H1 (cell line): ENCODE results near the gene MXI1. TPM values are rescaled to one million over a fixed set of nuclear protein-coding genes. Genes with fewer than 3 reads are reported as not detected.

Source experiments
- CBX8 ChIP-seq: fragments of 300-800, 300-1000 bp; sonication (generic); IDR thresholded peaks from 2 replicates; pipeline ENCODE4 v1.7.1; 2016; ENCODE audit warnings: low read depth, low read length, borderline replicate concordance
- CHD1 ChIP-seq: IDR thresholded peaks from 2 replicates; pipeline ENCODE4 v1.6.1; 2012; ENCODE audit warnings: low read depth, low read length, improper control_type of control experiment
- CHD2 ChIP-seq: IDR thresholded peaks from 2 replicates; pipeline ENCODE4 v1.6.1; 2012; ENCODE audit warnings: low read length, improper control_type of control experiment
- NANOG ChIP-seq: IDR thresholded peaks from 2 replicates; pipeline ENCODE4 v1.6.1; 2011; ENCODE audit warnings: low read length, low read depth, mild to moderate bottlenecking, inconsistent platforms; ENCODE audit not compliant: insufficient read depth, poor library complexity, severe bottlenecking
- polyA plus RNA-seq, 7 experiments: library from polyadenylated mRNA; depleted of rRNA in 3 of 7; stranded (reverse) in 5 of 7; unstranded in 2 of 7; fragments of >200 nt in 5 of 7; fragments of 200-250 nt in 2 of 7; gene quantifications; 1 replicate in 5 of 7; 2 replicates in 1 of 7; 4 replicates in 1 of 7; pipeline versions ENCODE4 v1.2.1 to v1.2.3, GENCODE V29; 2011 to 2013; ENCODE audit warnings: missing spikeins in 2 of 7, mixed read lengths in 2 of 7
- total RNA-seq: library from RNA; stranded (reverse); fragmentation: NEBNext Ultra II Directional; extraction: Animal tissue kit (Norgen Biotek cat#: 25700); gene quantifications from 2 replicates; pipeline ENCODE4 v1.2.1, GENCODE V29; 2021

Gene MXI1
- total and polyA plus RNA-seq, 2 of the 8 experiments (the other 6 are each of a cell fraction or from before 2014, with no cell fraction given), result 5.7 to 8.8 TPM

GRCh38 chr10:110334061-110334656 lies 126.8 kb downstream of the MXI1 start (continued):
- TF ChIP-seq CHD1 (no peak), CBX8 (no peak), CHD2 (no peak), NANOG (no peak)
- TF ChIP-seq, all 59 proteins: peak for 0
